Parathyroid adenoma (tissue), 2 donors: ENCODE data around the gene SS18.

Experiments
- H2AFZ ChIP-seq: fragments of 300-600 bp; sonication (generic); one replicate; pipeline ENCODE4 v1.7.0; 2017; ENCODE audit warnings: antibody characterized with exemption, mild to moderate bottlenecking
- H3K27ac ChIP-seq: fragments of 300-600 bp; sonication (generic); one replicate; pipeline ENCODE4 v1.7.0; 2017
- H3K27me3 ChIP-seq: fragments of 300-600 bp; sonication (generic); one replicate; pipeline ENCODE4 v1.7.0; 2017; ENCODE audit warnings: low read length; ENCODE audit not compliant: control insufficient read depth, insufficient read depth
- H3K36me3 ChIP-seq: fragments of 300-600 bp; sonication (generic); one replicate; pipeline ENCODE4 v1.7.0; 2017; ENCODE audit warnings: low read length; ENCODE audit not compliant: control insufficient read depth, insufficient read depth
- H3K4me1 ChIP-seq: fragments of 300-600 bp; sonication (generic); one replicate; pipeline ENCODE4 v1.7.0; 2017; ENCODE audit warnings: control low read depth
- H3K4me2 ChIP-seq: fragments of 300-600 bp; sonication (generic); one replicate; pipeline ENCODE4 v1.7.0; 2017; ENCODE audit warnings: low read length
- H3K4me3 ChIP-seq: fragments of 300-600 bp; sonication (generic); one replicate; pipeline ENCODE4 v1.7.0; 2017; ENCODE audit warnings: low read depth, low read length
- H3K79me2 ChIP-seq: fragments of 300-600 bp; sonication (generic); one replicate; pipeline ENCODE4 v1.7.0; 2017; ENCODE audit warnings: control low read depth
- H3K9ac ChIP-seq: fragments of 300-600 bp; sonication (generic); one replicate; pipeline ENCODE4 v1.7.0; 2017; ENCODE audit warnings: mild to moderate bottlenecking
- H3K9me3 ChIP-seq: fragments of 300-600 bp; sonication (generic); one replicate; pipeline ENCODE4 v1.7.0; 2017; ENCODE audit warnings: low read length; ENCODE audit not compliant: control insufficient read depth
- TF ChIP-seq, protein P1 (sequence below): fragments of 300-600 bp; sonication (generic); IDR thresholded peaks from one replicate; pipeline ENCODE4 v1.7.0; 2017; ENCODE audit warnings: antibody characterized with exemption, mild to moderate bottlenecking
- donor health status: primary hyperparathyroidism.

The SS18 gene

GRCh38 chr18:26059357-26059756 is 31.1 kb downstream of the SS18 start:
- Histone ChIP-seq H3K27me3 (no peaks in the 10 kb centered on the region), H3K36me3 (no peaks in the 10 kb centered on the region), H2AFZ (no peak overlapping the region), H3K4me2 (no peak overlapping the region), H3K9ac (no peak overlapping the region), H3K4me3 (no peak overlapping the region), H3K9me3 (no peaks in the 10 kb centered on the region), H3K27ac (no peak overlapping the region), H3K79me2 (peaks cover 10% of the 10 kb centered on the region), H3K4me1 (no peaks in the 10 kb centered on the region)
- TF ChIP-seq, protein P1, sequence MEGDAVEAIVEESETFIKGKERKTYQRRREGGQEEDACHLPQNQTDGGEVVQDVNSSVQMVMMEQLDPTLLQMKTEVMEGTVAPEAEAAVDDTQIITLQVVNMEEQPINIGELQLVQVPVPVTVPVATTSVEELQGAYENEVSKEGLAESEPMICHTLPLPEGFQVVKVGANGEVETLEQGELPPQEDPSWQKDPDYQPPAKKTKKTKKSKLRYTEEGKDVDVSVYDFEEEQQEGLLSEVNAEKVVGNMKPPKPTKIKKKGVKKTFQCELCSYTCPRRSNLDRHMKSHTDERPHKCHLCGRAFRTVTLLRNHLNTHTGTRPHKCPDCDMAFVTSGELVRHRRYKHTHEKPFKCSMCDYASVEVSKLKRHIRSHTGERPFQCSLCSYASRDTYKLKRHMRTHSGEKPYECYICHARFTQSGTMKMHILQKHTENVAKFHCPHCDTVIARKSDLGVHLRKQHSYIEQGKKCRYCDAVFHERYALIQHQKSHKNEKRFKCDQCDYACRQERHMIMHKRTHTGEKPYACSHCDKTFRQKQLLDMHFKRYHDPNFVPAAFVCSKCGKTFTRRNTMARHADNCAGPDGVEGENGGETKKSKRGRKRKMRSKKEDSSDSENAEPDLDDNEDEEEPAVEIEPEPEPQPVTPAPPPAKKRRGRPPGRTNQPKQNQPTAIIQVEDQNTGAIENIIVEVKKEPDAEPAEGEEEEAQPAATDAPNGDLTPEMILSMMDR = no peak

GRCh38 chr18:26057344-26057773 is 33.1 kb downstream of the SS18 start:
- Histone ChIP-seq H3K9ac (no peak overlapping the region), H3K27ac (no peak overlapping the region), H3K9me3 (no peaks in the 10 kb centered on the region), H3K27me3 (no peaks in the 10 kb centered on the region), H2AFZ (no peak overlapping the region), H3K79me2 (peaks cover 10% of the 10 kb centered on the region), H3K4me1 (no peaks in the 10 kb centered on the region), H3K4me3 (no peak overlapping the region), H3K36me3 (no peaks in the 10 kb centered on the region), H3K4me2 (no peak overlapping the region)
- TF ChIP-seq, protein P1 = no peak

- Histone ChIP-seq H3K4me3 (no peak overlapping the region), H3K9me3 (no peaks in the 10 kb centered on the region), H3K9ac (no peak overlapping the region), H3K36me3 (no peaks in the 10 kb centered on the region), H3K4me2 (no peak overlapping the region), H2AFZ (no peak overlapping the region), H3K27ac (no peak overlapping the region), H3K27me3 (no peaks in the 10 kb centered on the region), H3K79me2 (peaks cover 6% of the 10 kb centered on the region), H3K4me1 (no peaks in the 10 kb centered on the region)
- TF ChIP-seq, protein P1 = no peak
These were observed 34.1 kb downstream of the SS18 start for GRCh38 chr18:26056291-26056690.

DNA sequence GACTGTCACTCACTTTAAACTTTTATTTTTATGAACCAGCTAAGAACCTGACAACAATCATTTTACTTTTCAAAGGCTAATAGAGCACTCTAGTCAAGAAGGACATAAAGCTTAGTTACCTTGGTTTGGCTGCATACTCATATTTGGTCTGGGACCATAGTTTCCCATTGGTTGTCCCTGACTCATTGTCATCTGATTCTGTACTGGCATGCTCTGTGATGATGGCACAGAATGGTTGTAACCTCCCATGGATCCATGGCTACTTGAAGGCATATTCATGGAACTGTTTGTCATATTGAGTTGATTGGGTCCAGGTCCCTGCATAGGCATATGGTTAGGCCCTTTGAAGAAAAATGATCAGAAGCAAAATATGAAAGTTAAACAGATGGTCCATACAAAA is 37.9 kb downstream of the SS18 start:
- Histone ChIP-seq H3K36me3 (no peaks in the 10 kb centered on the region), H3K4me3 (no peak overlapping the region), H3K9ac (no peak overlapping the region), H2AFZ (no peak overlapping the region), H3K27ac (no peak overlapping the region), H3K4me1 (no peaks in the 10 kb centered on the region), H3K9me3 (no peaks in the 10 kb centered on the region), H3K4me2 (no peak overlapping the region), H3K27me3 (no peaks in the 10 kb centered on the region), H3K79me2 (peaks cover 6% of the 10 kb centered on the region)
- TF ChIP-seq, protein P1 = no peak

GRCh38 chr18:26051843-26052242 is 38.6 kb downstream of the SS18 start:
- Histone ChIP-seq H2AFZ (no peak overlapping the region), H3K9ac (no peak overlapping the region), H3K79me2 (peaks cover 6% of the 10 kb centered on the region), H3K4me2 (no peak overlapping the region), H3K9me3 (no peaks in the 10 kb centered on the region), H3K27ac (no peak overlapping the region), H3K36me3 (no peaks in the 10 kb centered on the region), H3K4me3 (no peak overlapping the region), H3K27me3 (no peaks in the 10 kb centered on the region), H3K4me1 (no peaks in the 10 kb centered on the region)
- TF ChIP-seq, protein P1 = no peak
